IMR-90 (cell line): ENCODE results near the gene ZFPM1. TPM values are rescaled to one million over a fixed set of nuclear protein-coding genes. Genes with fewer than 3 reads are reported as not detected.

ENCODE experiments used
- ATAC-seq: fragments of 200-7000 bp; cut with Tn5 transposase; 2 replicates; pipeline ENCODE4 v1.9.1; 2020; ENCODE audit warnings: low read depth, mild to moderate bottlenecking, moderate library complexity
- BruUV-seq: library from RNA; stranded (reverse); fragments of 400-500 nt; replicated peaks from 2 replicates; lab custom pipeline; 2021; lab: Mats Ljungman, UMichigan
- CTCF ChIA-PET: fragments of 300-600 bp; formaldehyde crosslinking; extraction: SDS; loops from one replicate; lab custom pipeline; 2021; ENCODE audit warnings: antibody characterized with exemption; lab: Yijun Ruan, JAX
- POLR2A ChIA-PET: fragments of 300-600 bp; sonication (Branson Sonifier 250); formaldehyde crosslinking; loops from one replicate; lab custom pipeline; 2022; ENCODE audit warnings: antibody characterized with exemption; ENCODE audit not compliant: unreplicated experiment; lab: Charles Lee
- DNase-seq: peaks from one replicate; pipeline ENCODE4 v3.0.0; 2013
- H2AFZ ChIP-seq: replicated peaks from 2 replicates; pipeline ENCODE3; 2013; ENCODE audit warnings: low read length, mild to moderate bottlenecking; ENCODE audit not compliant: poor library complexity
- H2AK5ac ChIP-seq: 2 replicates; pipeline ENCODE4 v1.6.1; 2013; ENCODE audit warnings: low read depth, low read length, inconsistent platforms
- H2AK9ac ChIP-seq: replicated peaks from 2 replicates; pipeline ENCODE3; 2013; ENCODE audit warnings: mild to moderate bottlenecking, low read depth, low read length, moderate library complexity; ENCODE audit not compliant: poor library complexity
- H2BK120ac ChIP-seq: 2 replicates; pipeline ENCODE4 v1.6.1; 2013; ENCODE audit warnings: low read depth, low read length, inconsistent platforms
- H2BK15ac ChIP-seq: 3 replicates; pipeline ENCODE4 v1.6.1; 2013; ENCODE audit warnings: low read depth, low read length, inconsistent platforms
- H2BK20ac ChIP-seq: 2 replicates; pipeline ENCODE4 v1.6.1; 2013; ENCODE audit warnings: low read depth, mild to moderate bottlenecking, inconsistent platforms, low read length, moderate library complexity
- H2BK5ac ChIP-seq: 2 replicates; pipeline ENCODE4 v1.6.1; 2013; ENCODE audit warnings: mild to moderate bottlenecking, low read depth, low read length, inconsistent platforms; ENCODE audit not compliant: poor library complexity, severe bottlenecking
- H3K14ac ChIP-seq: replicated peaks from 2 replicates; pipeline ENCODE4 v1.6.1; 2013; ENCODE audit warnings: low read depth, low read length, inconsistent platforms
- H3K18ac ChIP-seq: 2 replicates; pipeline ENCODE4 v1.6.1; 2013; ENCODE audit warnings: low read depth, low read length, control low read depth
- H3K23ac ChIP-seq: 2 replicates; pipeline ENCODE4 v1.6.1; 2013; ENCODE audit warnings: low read depth, low read length, inconsistent platforms
- H3K27ac ChIP-seq: 2 replicates; pipeline ENCODE4 v1.5.1; 2013; ENCODE audit warnings: mild to moderate bottlenecking, control low read depth, low read length; ENCODE audit not compliant: insufficient read depth
- H3K27me3 ChIP-seq: 2 replicates; pipeline ENCODE4 v1.6.1; 2013; ENCODE audit warnings: low read length; ENCODE audit not compliant: control insufficient read depth, insufficient read depth
- H3K36me3 ChIP-seq: 2 replicates; pipeline ENCODE4 v1.6.1; 2013; ENCODE audit warnings: low read length, mixed read lengths; ENCODE audit not compliant: control insufficient read depth, insufficient read depth
- H3K4ac ChIP-seq: 2 replicates; pipeline ENCODE4 v1.6.1; 2013; ENCODE audit warnings: low read depth, low read length, inconsistent platforms
- H3K4me1 ChIP-seq: 2 replicates; pipeline ENCODE4 v1.6.1; 2013; ENCODE audit warnings: low read length, mixed read lengths; ENCODE audit not compliant: control insufficient read depth, insufficient read depth
- H3K4me2 ChIP-seq: 2 replicates; pipeline ENCODE4 v1.6.1; 2013; ENCODE audit warnings: low read depth, mild to moderate bottlenecking, control low read depth, low read length, moderate library complexity
- H3K4me3 ChIP-seq: 2 replicates; pipeline ENCODE4 v1.5.1; 2013; ENCODE audit warnings: low read depth, mild to moderate bottlenecking, control low read depth, low read length, moderate library complexity; ENCODE audit not compliant: insufficient read depth
- H3K56ac ChIP-seq: 2 replicates; pipeline ENCODE4 v1.6.1; 2013; ENCODE audit warnings: low read length, inconsistent platforms; ENCODE audit not compliant: insufficient read depth; ENCODE audit errors: extremely low read depth
- H3K79me1 ChIP-seq, 2 experiments: 2 replicates each; pipeline ENCODE4 v1.6.1; 2013; ENCODE audit warnings: low read length in 2 of 2, inconsistent platforms in 1 of 2, low read depth in 1 of 2
- H3K9ac ChIP-seq: 2 replicates; pipeline ENCODE4 v1.6.1; 2013; ENCODE audit warnings: low read depth, low read length, control low read depth
- H3K9me1 ChIP-seq: 2 replicates; pipeline ENCODE4 v1.6.1; 2013; ENCODE audit warnings: low read length, inconsistent platforms; ENCODE audit not compliant: insufficient read depth
- H3K9me3 ChIP-seq: 2 replicates; pipeline ENCODE4 v1.6.1; 2013; ENCODE audit warnings: low read length; ENCODE audit not compliant: control insufficient read depth, insufficient read depth
- H4K20me1 ChIP-seq: 2 replicates; pipeline ENCODE4 v1.6.1; 2013; ENCODE audit warnings: low read length, inconsistent platforms; ENCODE audit not compliant: insufficient read depth
- H4K5ac ChIP-seq: 2 replicates; pipeline ENCODE4 v1.6.1; 2013; ENCODE audit warnings: mild to moderate bottlenecking, low read depth, low read length, control low read depth
- H4K8ac ChIP-seq, 2 experiments: 2 replicates each; pipeline ENCODE4 v1.6.1; 2013; ENCODE audit warnings: low read depth in 2 of 2, low read length in 2 of 2, control low read depth in 1 of 2, inconsistent platforms in 1 of 2
- H4K91ac ChIP-seq: 2 replicates; pipeline ENCODE4 v1.6.1; 2013; ENCODE audit warnings: low read depth, low read length, inconsistent platforms; ENCODE audit not compliant: insufficient read depth
- BHLHE40 ChIP-seq: fragments of 150-350 bp; IDR thresholded peaks from 2 replicates; pipeline ENCODE4 v1.6.1; 2016; ENCODE audit warnings: mild to moderate bottlenecking, low read depth, low read length
- CEBPB ChIP-seq: IDR thresholded peaks from 2 replicates; pipeline ENCODE4 v1.6.1; 2012; ENCODE audit warnings: low read depth, low read length, improper control_type of control experiment
- CHD1 ChIP-seq: IDR thresholded peaks from 2 replicates; pipeline ENCODE4 v1.6.1; 2012; ENCODE audit warnings: low read depth, low read length, improper control_type of control experiment
- FOS ChIP-seq: fragments of 150-350 bp; IDR thresholded peaks from 2 replicates; pipeline ENCODE4 v1.6.1; 2016; ENCODE audit warnings: low read depth, low read length
- MAFK ChIP-seq: IDR thresholded peaks from 2 replicates; pipeline ENCODE4 v1.6.1; 2012; ENCODE audit warnings: low read depth, low read length, improper control_type of control experiment
- MAZ ChIP-seq: IDR thresholded peaks from 2 replicates; pipeline ENCODE4 v1.6.1; 2012; ENCODE audit warnings: low read depth, mild to moderate bottlenecking, low read length, improper control_type of control experiment, moderate library complexity, borderline replicate concordance
- MXI1 ChIP-seq: IDR thresholded peaks from 2 replicates; pipeline ENCODE4 v1.6.1; 2012; ENCODE audit warnings: low read depth, mild to moderate bottlenecking, low read length, moderate library complexity, borderline replicate concordance
- NFE2L2 ChIP-seq: fragments of 150-350 bp; IDR thresholded peaks from 2 replicates; pipeline ENCODE4 v1.6.1; 2016; ENCODE audit warnings: low read depth, mild to moderate bottlenecking, low read length
- POLR2A ChIP-seq: IDR thresholded peaks from 2 replicates; pipeline ENCODE4 v1.6.1; 2012; ENCODE audit warnings: mild to moderate bottlenecking, low read depth, low read length
- RAD21 ChIP-seq: IDR thresholded peaks from 2 replicates; pipeline ENCODE4 v1.6.1; 2012; ENCODE audit warnings: low read length, improper control_type of control experiment
- RCOR1 ChIP-seq: IDR thresholded peaks from 2 replicates; pipeline ENCODE4 v1.6.1; 2012; ENCODE audit warnings: mild to moderate bottlenecking, low read length, improper control_type of control experiment; ENCODE audit not compliant: insufficient replicate concordance
- RFX5 ChIP-seq: IDR thresholded peaks from 2 replicates; pipeline ENCODE4 v1.8.0; 2012; ENCODE audit warnings: low read depth, mild to moderate bottlenecking, low read length, moderate library complexity
- SMC3 ChIP-seq: fragments of 150-350 bp; IDR thresholded peaks from 2 replicates; pipeline ENCODE4 v1.6.1; 2016; ENCODE audit warnings: low read depth, mild to moderate bottlenecking, antibody characterized with exemption, low read length, moderate library complexity
- WGBS, 2 experiments: methylation state at CpG; one replicate each; pipeline versions ENCODE4 v1.1.5 to v1.1.7; 2013; ENCODE audit warnings: missing lambda C conversion rate in 2 of 2; ENCODE audit not compliant: insufficient read length in 1 of 2; ENCODE audit errors: extremely low coverage in 2 of 2; 5-methylcytosine and 5-hydroxymethylcytosine counted together
- dilution Hi-C: fragments of 300-500 bp; cut with HindIII; formaldehyde crosslinking; loops from one replicate; pipeline ENCODE4 v1.14.3; 2018; ENCODE audit warnings: low sequenced_read_pairs; ENCODE audit not compliant: unreplicated experiment
- in situ Hi-C: fragments of 300-500 bp; cut with MboI; formaldehyde crosslinking; loops from 3 replicates; pipeline ENCODE4 v1.14.3; 2019; ENCODE audit warnings: low sequenced_read_pairs, inconsistent platforms, mixed read lengths
- intact Hi-C: fragments of 100-400 bp; cut with micrococcal nuclease; formaldehyde crosslinking; loops from 2 replicates; pipeline ENCODE4 v1.10.0; 2022
- polyA plus RNA-seq, 3 experiments: library from polyadenylated mRNA; depleted of rRNA; stranded (reverse); fragments of >200 nt; gene quantifications; 2 replicates each; pipeline ENCODE4 v1.2.3, GENCODE V29; 2012; ENCODE audit warnings: low replicate concordance in 1 of 3
- total RNA-seq: library from RNA; depleted of rRNA; stranded (reverse); fragments of >200 nt; gene quantifications from 2 replicates; pipeline ENCODE4 v1.2.3, GENCODE V29; 2012
- TF ChIP-seq, protein P1 (sequence below): fragments of 150-350 bp; IDR thresholded peaks from 2 replicates; pipeline ENCODE4 v1.6.1; 2017; ENCODE audit warnings: mild to moderate bottlenecking, antibody characterized with exemption, low read length, low read depth
- TF ChIP-seq, protein P2 (sequence below): conservative IDR thresholded peaks from 2 replicates; pipeline ENCODE4 v1.5.1; 2012; ENCODE audit warnings: mild to moderate bottlenecking, low read depth, low read length, improper control_type of control experiment
- TF ChIP-seq, protein P3 (sequence below): fragments of 150-350 bp; IDR thresholded peaks from 2 replicates; pipeline ENCODE4 v1.6.1; 2016; ENCODE audit warnings: low read depth, mild to moderate bottlenecking, low read length, moderate library complexity, borderline replicate concordance

The ZFPM1 gene
- total and polyA plus RNA-seq, 2 of the 4 experiments (the other 2 are of a cell fraction), result 0.36 to 1.1 TPM

DNA sequence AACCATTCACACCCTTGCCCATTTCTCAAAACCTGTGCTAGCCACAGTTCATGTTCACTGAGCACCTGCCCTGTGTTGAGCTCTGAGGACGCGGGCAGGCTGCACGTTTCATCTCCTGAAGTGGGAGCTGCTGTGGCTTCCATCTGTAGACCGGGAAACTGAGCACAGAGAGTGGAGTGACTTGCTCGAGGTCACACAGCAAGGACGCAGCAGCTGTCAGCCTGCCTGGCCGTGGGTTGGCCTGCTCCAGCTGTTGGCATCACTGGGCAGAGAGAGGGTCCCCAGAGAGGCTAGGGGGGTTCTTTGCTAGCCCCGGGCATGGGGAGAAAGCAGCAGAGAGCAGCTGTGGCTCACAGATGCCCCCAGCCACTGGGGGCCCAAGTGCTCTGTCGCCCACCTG is 28.8 kb downstream of the ZFPM1 start:
- no peak for ATAC-seq
- CTCF ChIA-PET, result no interaction called here

More for the DNA sequence above, 28.8 kb downstream of the ZFPM1 start:
- H3K9me1 ChIP-seq, result no peaks in the 10 kb centered on the region
- H4K5ac ChIP-seq, result no peak overlapping the region
- no peak overlapping the region for H3K27ac ChIP-seq
- H2AFZ ChIP-seq, result no peak overlapping the region
- no peak overlapping the region for H3K4ac ChIP-seq
- DNase-seq, result no peak
- 80% methylated on average over 2 of the region's 9 CpGs; no CpG with 5 or more reads in 1 of the 2 experiments for WGBS, 2 experiments
- H2AK9ac ChIP-seq, result no peak overlapping the region
- TF ChIP-seq CHD1, result no peak
- no peak for TF ChIP-seq MAFK
- TF ChIP-seq, protein P1, sequence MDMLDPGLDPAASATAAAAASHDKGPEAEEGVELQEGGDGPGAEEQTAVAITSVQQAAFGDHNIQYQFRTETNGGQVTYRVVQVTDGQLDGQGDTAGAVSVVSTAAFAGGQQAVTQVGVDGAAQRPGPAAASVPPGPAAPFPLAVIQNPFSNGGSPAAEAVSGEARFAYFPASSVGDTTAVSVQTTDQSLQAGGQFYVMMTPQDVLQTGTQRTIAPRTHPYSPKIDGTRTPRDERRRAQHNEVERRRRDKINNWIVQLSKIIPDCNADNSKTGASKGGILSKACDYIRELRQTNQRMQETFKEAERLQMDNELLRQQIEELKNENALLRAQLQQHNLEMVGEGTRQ, result no peak
- TF ChIP-seq CEBPB, result no peak
- no peak for TF ChIP-seq RCOR1
- TF ChIP-seq, protein P2, sequence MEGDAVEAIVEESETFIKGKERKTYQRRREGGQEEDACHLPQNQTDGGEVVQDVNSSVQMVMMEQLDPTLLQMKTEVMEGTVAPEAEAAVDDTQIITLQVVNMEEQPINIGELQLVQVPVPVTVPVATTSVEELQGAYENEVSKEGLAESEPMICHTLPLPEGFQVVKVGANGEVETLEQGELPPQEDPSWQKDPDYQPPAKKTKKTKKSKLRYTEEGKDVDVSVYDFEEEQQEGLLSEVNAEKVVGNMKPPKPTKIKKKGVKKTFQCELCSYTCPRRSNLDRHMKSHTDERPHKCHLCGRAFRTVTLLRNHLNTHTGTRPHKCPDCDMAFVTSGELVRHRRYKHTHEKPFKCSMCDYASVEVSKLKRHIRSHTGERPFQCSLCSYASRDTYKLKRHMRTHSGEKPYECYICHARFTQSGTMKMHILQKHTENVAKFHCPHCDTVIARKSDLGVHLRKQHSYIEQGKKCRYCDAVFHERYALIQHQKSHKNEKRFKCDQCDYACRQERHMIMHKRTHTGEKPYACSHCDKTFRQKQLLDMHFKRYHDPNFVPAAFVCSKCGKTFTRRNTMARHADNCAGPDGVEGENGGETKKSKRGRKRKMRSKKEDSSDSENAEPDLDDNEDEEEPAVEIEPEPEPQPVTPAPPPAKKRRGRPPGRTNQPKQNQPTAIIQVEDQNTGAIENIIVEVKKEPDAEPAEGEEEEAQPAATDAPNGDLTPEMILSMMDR, result no peak
- TF ChIP-seq BHLHE40, result no peak
- no peak for TF ChIP-seq RFX5
- no peak for TF ChIP-seq RAD21
- no peak for TF ChIP-seq NFE2L2
- no peak for TF ChIP-seq POLR2A
- no peak for TF ChIP-seq SMC3
- TF ChIP-seq MXI1, result no peak
- TF ChIP-seq, protein P3, sequence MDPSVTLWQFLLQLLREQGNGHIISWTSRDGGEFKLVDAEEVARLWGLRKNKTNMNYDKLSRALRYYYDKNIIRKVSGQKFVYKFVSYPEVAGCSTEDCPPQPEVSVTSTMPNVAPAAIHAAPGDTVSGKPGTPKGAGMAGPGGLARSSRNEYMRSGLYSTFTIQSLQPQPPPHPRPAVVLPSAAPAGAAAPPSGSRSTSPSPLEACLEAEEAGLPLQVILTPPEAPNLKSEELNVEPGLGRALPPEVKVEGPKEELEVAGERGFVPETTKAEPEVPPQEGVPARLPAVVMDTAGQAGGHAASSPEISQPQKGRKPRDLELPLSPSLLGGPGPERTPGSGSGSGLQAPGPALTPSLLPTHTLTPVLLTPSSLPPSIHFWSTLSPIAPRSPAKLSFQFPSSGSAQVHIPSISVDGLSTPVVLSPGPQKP, result no peak
- no peak for TF ChIP-seq MAZ
- no peak for TF ChIP-seq FOS
- no peak overlapping the region for H3K9ac ChIP-seq
- peaks cover 0 to 2% of the 10 kb centered on the region in 2 experiments; a peak in 2 of 4 replicates for H3K79me1 ChIP-seq
- no peak overlapping the region for H3K18ac ChIP-seq
- no peak overlapping the region for H3K14ac ChIP-seq
- no peak overlapping the region for H2BK120ac ChIP-seq
- in situ Hi-C loops (no loop called here), intact Hi-C loops (no loop called here), dilution Hi-C loops (no loop called here)
- no peaks in the 10 kb centered on the region for H3K4me1 ChIP-seq
- no TSS peak for BruUV-seq
- no peak overlapping the region for H3K56ac ChIP-seq
- peaks cover 60% of the 10 kb centered on the region for H4K20me1 ChIP-seq
- no peak overlapping the region for H2BK15ac ChIP-seq
- H3K4me3 ChIP-seq, result no peak overlapping the region
- H2AK5ac ChIP-seq, result no peak overlapping the region
- POLR2A ChIA-PET, result no interaction called here
- no peak overlapping the region for H3K4me2 ChIP-seq
- H2BK20ac ChIP-seq, result no peak overlapping the region
- H3K23ac ChIP-seq, result no peak overlapping the region
- no peak overlapping the region for H2BK5ac ChIP-seq
- no peaks in the 10 kb centered on the region for H3K9me3 ChIP-seq
- peaks cover 3% of the 10 kb centered on the region; the same call in 1 of the 2 replicates for H3K36me3 ChIP-seq
- no peak overlapping the region for H4K91ac ChIP-seq
- H4K8ac ChIP-seq, result no peak overlapping the region
- no peaks in the 10 kb centered on the region for H3K27me3 ChIP-seq
